Astrocyte of the cerebellum (primary cell): Measurements from ENCODE around the gene CAPS.

Experiments
- DNase-seq: peaks from one replicate; pipeline ENCODE4 v3.0.0-alpha.2; 2011; ENCODE audit warnings: low read depth
- H3K4me3 ChIP-seq: 2 replicates; pipeline ENCODE4 v1.5.1; 2011; ENCODE audit warnings: mild to moderate bottlenecking, low read depth, low read length, moderate library complexity
- CTCF ChIP-seq: IDR thresholded peaks from 2 replicates; pipeline ENCODE4 v1.5.1; 2012; ENCODE audit warnings: low read length, low read depth, moderate library complexity, mild to moderate bottlenecking; ENCODE audit errors: missing control alignments
- in situ Hi-C: cut with HindIII; loops from 2 replicates; pipeline ENCODE4 v1.10.0; 2017; ENCODE audit warnings: low sequenced_read_pairs

The CAPS gene

GRCh38 chr19:5951338-5951861, 37.3 kb downstream of the CAPS start:
- DNase-seq: no peak
- no peak overlapping the region for H3K4me3 ChIP-seq
- in situ Hi-C loops: no loop called here
- TF ChIP-seq CTCF: no peak

GRCh38 chr19:5952193-5953029, 38.4 kb downstream of the CAPS start:
- H3K4me3 ChIP-seq: no peak overlapping the region
- DNase-seq: no peak
- in situ Hi-C loops: no loop called here
- TF ChIP-seq CTCF: no peak

DNA sequence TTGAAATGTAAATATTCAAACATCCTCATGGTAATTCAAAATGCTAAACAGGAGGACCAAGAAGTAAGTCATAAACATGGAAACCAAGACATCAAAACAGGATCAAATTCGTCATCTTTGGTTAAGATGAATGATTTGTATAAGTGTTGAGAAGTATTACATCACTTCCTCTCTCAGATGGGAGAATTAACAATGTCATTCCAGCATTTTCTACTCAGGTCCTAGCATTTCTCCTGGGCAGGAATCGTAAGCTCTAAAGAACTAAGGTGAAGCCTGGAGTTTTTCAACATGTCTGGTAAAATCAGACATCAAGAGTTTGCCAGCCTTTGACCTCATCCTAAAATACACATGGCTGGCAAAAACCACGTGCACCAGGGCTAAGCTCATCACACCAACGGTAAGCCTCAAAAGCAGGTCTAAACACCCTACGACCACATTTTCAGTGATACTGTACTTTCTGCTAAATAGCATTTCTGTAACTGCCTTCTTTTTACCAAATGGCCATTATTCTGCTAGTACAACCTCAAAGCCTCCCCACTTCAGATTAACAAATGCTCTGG, 39.1 kb downstream of the CAPS start:
- no peak overlapping the region for H3K4me3 ChIP-seq
- DNase-seq: no peak
- no peak for TF ChIP-seq CTCF
- in situ Hi-C loops: no loop called here

DNA sequence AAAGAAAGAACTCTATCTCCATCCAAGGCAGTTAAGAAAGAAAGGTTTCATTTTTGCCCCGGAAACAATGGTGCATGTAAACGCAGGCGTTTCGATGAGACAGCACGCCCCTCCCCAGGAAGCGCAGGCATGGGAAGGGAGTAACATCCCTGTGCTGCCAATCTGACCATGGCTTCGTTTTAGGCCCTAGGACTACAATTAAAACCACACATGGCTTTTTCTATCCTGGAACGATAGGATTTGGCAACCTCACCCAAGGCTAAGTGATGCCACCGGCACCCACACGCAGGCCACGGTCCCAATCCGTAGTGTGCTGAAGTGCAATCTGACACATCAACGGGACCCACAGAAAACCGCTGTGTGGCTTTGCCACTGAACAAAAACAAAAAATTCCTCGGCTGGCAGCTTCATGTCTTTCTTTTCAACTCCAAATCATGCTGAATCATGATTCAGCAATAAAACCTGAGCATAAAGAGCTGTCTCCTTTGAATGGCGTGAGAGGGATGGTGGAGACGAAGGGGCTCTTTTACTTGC, 39.7 kb downstream of the CAPS start:
- no peak for DNase-seq
- in situ Hi-C loops: no loop called here
- H3K4me3 ChIP-seq: no peak overlapping the region
- no peak for TF ChIP-seq CTCF

- TF ChIP-seq CTCF: no peak
- no peak overlapping the region for H3K4me3 ChIP-seq
Measured at GRCh38 chr19:5954293-5954692, 40.2 kb downstream of the CAPS start.

DNA sequence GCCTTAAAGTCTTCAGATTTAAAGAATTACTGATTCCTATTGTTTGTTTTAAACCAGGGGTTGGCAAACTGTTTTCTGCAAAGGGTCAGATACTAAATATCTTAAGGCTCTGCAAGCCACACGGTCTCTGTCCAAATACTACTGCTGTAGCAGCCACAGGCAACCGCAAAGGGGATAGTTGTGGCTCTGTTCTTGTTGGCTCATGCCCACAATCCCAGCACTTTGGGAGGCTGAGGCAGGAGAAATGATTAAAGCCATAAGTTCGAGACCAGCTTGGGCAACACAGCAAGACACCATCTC, 41.5 kb downstream of the CAPS start:
- no peak overlapping the region for H3K4me3 ChIP-seq
- DNase-seq: peak; percentile 48
- in situ Hi-C loops: no loop called here
- no peak for TF ChIP-seq CTCF

More at GRCh38 chr19:5954293-5954692, 40.2 kb downstream of the CAPS start:
- no peak for DNase-seq
- in situ Hi-C loops: no loop called here
